Fibroblast of skin of abdomen (primary cell): Measurements from ENCODE around the gene ZFYVE27.
A peak's percentile ranks its signal among the peaks of the same experiment; 100 is the strongest.

Experiments used
- DNase-seq: peaks from one replicate; pipeline ENCODE4 v3.0.0-alpha.2; 2013

ZFYVE27 gene

DNA sequence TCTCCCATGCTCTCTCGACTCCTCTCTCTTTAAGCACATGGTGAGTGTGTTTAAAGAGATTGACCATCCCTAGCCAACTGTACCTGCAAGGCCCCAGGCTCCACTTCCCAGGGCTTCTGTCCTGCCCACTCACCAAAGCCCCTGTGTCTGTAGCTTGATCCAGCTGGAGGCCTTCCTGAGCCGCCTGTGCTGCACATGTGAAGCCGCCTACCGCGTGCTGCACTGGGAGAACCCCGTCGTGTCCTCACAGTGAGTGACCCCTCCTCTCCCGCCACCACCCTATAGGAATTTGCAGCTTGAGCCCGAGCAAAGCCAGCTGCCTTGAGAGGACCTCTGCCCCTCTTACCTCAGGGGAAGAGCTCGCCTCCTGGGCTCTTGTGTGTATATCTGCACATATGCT, 11.2 kb downstream of the ZFYVE27 start:
- no peak for DNase-seq

DNA sequence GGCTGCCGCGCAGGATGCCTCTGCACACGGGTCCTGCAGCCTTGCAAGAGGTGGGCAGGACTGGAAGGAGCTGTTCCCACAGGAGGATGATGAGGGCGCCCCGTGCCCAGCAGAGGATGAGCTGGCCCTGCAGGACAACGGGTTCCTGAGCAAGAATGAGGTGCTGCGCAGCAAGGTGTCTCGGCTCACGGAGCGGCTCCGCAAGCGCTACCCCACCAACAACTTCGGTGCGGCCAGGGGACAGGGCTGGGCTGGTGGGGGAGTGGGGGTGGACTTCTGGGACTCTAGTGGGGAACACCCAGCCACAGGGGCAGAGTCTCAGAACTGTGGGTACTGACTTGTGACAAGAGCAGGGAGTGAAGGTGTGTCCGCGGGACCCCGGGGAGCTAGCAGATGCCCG, 16.0 kb downstream of the ZFYVE27 start:
- DNase-seq: no peak

DNA sequence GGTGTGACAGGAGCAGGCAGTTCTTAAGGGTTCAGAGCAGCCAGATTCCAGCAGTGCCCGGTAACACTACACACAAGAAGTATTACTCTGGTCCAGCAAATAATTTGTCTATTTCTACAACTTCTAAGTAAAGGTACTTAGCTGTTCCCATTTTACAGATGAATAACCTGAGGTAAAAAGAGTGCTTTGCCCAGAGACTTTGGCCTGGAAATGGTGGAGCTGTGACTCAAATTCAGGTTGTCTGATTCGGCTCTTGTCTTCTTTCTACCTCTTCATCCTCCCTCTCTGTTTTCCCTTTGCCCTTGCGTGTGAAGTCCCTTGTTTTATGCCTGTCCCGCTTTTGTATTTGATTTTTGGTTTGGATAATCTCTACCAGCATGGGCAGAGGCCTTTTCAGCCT, 17.8 kb downstream of the ZFYVE27 start:
- DNase-seq: no peak

DNA sequence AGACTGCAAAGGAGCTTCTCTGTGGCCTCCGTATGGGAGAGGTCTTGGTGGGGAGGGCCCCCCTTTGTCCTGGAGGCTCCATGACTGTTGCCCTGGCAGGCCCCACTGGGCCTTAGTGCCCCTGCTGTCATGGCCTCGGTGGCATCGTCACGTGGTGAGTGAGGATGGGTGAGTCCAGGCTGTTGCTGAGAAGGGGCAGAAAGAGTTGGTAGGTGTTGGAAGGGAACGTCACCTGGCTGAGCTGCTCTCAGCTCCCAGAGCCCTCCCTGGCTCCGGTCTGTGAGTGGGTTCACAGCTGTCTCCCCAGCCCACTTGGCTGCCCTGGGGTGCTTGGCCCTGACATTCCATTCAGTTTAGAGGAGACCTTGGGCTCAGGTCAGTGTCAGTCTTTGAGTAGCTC, 18.8 kb downstream of the ZFYVE27 start:
- no peak for DNase-seq

DNA sequence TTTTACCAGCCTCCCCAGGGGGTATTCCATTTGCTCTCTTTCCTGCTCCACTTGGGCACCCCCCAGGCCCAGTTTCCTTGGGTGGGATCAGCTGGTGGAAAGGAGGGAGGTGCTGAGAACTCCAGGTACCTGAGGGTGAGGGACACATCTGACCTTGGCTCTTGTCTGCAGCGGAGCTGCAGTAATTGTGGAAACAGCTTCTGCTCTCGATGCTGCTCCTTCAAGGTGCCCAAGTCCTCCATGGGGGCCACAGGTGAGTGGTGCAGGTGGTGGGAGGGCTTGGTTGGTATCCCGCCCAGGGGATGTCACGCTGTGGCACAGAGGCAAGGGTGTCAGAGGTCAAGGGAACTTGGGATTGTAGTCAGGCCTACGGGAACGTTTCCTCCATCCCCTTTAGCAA, 20.5 kb downstream of the ZFYVE27 start:
- DNase-seq: no peak

DNA sequence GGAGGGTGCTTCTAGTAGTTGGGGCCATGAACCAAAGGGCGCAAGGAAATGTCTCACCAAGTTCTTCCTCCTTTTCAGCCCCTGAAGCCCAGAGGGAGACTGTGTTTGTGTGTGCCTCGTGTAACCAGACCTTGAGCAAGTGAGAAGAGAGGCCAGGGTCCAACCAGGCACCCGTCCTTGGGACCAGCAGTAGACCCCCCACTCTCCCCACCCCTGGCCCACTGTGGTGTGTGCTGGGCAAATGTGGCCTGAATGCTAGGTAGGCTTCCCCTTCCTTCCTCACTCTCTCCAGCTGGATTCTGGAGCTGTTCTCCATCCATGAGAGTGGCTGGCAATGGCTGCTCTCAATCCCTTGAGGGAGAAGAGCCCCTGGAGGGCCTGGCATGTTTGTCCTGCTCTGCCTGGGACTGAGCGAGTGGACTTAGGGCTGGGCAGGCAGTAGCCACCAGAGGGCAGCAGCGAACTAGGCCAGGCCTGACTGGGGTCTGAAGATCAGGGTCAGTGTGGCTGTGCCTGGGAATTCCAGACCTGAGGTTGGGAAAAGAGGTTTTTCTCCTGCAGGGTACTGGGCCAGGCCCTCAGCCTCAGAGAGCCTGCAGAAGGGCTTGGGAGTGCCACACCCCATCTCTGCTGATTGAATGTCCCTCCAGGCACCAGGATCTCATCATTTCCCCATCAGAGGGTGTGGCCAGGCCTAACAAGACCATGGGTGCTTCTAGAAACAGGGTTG, 22.4 kb downstream of the ZFYVE27 start:
- DNase-seq: peak; percentile 34

DNA sequence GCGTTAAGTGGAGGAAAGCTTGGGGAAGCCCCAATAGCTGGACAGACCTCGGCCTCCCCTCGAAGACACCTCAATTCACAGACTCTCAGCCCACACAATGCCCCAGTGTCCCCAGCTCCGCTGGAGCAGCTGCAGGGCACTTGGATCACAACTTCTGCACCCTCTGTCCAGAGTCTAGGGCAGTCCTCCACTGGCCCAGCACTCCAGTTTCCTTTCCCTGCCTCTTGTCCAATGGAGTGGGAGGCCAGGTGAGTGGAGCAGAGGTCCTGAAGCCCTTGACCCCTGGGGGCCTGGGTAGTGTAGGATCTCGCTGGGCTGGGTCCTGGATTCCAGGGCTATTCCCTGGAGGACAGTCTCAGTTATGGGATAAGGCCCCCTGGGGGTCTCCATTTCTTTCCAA, 23.0 kb downstream of the ZFYVE27 start:
- DNase-seq: no peak

DNA sequence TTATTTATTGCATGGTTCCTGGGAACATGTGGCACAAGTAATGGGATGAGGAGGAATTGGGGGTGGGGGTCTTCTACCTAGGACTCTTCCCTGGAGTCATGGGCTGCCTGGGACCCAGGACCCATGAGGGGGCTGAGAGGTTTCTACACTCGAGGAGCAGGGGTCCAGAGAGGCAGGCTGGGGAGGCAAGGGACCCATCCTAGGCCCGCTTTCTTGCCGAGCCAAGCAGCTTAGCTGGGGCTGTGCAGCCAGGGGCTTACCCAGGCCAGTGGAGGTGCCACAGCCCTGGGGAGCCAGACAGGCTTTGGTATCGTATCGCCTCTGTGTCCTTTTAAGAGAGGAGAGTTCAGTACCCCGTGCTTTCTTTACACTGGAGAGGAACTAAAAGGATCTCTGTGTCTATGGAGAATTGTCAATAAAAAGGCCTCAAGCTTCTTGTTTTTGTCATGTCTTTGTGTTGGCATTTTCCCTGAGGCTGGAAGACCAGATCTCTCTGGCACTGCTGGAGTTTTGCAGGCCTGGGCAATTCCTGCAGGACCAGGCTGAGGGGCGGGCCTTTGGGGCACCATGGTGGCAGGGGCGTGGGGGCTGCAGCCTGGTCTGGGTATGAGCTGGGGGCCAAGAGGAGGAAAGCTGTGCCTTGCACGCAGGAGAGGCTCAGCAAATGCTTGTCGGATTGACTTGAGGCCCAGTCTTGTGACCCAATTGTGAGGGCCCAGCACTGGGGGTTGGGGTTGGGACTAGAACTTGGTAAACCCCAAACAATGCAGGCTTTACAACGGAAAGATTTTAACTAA, 23.7 kb downstream of the ZFYVE27 start:
- no peak for DNase-seq

DNA sequence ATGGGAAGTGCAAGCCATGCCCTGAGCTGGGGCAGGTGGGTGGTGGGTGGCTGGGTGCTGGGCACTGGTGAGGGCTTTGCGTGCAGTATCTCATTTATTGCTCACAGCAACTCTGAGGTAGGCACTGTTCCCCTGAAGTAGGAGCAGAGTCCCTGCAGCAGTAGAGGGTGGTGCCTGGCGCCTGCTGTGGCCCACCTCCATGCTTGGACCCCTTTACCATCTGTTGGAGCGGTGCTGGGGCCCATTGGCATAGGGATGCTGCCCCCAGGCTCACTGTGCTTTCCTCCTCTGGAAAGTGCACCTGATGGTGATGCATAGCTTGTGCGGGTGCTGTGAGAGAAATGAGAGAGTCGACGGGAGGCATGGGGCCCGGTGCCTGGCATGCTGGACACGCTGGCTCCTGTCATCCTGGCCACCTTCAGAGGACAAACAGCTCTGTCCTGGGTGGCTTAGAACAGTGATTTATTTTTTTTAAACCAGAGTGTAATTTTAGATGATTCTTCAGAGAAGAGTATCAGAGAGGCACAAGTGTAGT, 24.5 kb downstream of the ZFYVE27 start:
- DNase-seq: no peak

DNA sequence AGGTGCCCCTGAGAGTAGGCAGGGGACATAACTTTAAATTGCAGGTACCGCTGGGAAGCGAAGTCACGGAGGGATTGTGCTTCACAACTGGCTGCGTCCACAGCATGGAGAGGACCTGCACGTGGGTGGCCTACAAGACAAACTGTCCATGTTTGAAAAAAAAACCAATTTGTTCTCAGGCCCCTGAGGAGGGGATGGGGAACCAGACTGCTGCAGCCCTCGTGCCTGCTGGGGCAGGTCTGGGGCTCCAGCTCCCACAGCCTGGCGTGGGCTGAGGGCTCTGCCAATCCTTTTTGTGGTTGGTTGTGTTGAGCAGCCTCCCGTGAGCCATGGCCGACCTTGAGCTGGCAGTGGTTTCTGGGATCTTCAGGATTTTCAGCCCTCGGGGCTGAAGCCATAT, 25.1 kb downstream of the ZFYVE27 start:
- DNase-seq: no peak

DNA sequence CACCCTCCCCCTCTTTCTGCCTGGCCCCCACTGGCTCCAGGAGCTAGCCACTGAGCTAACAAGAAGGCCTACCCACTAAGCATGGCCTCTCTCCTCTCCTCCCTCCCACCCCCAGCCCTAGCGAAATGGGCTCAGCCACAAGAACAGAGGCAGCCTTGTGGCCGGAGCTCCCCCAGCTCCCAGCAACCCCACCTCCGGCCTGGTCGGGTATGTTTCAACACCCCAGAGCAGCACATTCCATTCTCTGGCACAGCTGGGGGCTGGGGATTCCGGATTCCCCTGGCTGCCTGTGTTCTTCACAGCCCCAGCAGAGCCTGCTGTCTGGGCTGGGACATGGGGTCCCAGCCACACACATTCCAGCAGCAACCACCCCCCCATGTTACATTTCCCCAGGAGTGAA, 25.9 kb downstream of the ZFYVE27 start:
- peak; percentile 22 for DNase-seq

DNA sequence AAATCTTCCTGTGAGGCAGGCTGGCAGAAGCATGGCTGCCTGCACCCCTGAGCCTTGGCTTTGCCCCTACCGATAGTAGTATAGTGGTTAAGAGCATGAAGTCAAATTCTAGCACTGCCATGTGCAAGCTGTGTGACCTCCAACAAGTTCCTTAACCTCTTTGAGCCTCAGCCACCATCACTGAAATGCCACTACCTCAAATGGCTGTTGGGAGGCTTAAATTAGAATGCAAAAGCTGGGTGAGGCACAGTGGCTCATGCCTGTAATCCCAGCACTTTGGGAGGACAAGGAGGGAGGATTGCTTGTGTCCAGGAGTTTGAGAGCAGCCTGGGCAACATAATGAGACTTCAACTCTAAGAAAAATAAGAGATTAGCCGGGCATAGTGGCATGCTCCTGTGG, 26.5 kb downstream of the ZFYVE27 start:
- no peak for DNase-seq

DNA sequence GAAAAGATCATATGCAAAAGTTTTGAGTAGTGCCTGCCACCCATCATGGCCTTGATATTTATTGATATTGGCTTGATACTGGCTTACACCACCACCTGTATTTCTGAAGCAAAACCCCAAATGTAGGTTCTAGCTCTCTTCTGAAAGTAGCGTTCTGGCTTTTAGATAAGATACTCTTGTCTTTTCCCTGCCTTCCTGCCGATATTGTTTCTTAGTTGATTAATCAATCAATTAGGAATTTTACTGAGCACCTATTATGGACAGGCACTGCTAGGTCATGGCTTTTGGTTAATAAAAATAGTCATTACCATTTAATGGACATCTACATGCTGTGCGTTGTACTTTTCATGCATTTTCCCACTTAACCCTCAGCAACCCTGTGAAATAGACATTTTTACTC, 27.0 kb downstream of the ZFYVE27 start:
- DNase-seq: no peak

DNA sequence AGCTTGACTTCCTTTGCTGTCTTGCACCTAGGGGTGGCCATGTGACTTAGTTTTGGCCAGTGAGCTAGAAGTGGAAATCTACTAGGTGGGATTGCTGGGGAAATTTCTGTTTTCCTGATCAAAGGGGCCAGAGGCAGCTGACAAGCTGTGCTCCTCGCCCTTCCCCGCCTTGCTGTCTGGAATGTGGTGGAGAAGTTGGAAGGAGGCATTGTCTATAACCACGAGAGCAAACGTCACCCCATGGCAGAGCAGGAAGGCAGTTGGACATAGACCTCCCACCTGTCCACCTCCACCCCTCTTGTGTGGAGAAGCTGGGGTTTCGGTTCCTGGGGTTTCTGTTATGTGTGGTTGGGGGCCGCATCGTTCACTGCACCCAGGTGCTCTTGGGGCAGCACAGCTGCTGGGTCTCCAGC, 27.6 kb downstream of the ZFYVE27 start:
- no peak for DNase-seq

DNA sequence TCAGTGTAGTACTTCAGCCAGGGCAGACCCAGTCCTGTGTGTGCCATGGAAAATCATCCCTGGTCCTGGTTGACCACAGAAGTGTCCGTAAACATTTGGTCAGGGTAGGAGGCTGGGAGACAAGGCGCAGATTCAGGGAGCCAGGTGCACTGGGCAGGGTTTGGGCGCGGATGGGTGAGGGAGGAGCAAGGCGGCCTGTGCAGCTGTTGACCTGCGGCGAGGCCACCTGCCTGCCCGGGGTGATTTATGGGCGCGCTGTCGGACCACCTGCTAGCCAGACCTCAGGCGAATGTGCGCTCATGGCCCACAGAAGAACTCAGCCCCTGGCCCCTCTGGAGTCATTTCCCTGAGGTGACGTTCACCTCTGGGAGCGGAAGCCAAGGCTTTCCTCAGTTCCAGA, 28.3 kb downstream of the ZFYVE27 start:
- DNase-seq: no peak

DNA sequence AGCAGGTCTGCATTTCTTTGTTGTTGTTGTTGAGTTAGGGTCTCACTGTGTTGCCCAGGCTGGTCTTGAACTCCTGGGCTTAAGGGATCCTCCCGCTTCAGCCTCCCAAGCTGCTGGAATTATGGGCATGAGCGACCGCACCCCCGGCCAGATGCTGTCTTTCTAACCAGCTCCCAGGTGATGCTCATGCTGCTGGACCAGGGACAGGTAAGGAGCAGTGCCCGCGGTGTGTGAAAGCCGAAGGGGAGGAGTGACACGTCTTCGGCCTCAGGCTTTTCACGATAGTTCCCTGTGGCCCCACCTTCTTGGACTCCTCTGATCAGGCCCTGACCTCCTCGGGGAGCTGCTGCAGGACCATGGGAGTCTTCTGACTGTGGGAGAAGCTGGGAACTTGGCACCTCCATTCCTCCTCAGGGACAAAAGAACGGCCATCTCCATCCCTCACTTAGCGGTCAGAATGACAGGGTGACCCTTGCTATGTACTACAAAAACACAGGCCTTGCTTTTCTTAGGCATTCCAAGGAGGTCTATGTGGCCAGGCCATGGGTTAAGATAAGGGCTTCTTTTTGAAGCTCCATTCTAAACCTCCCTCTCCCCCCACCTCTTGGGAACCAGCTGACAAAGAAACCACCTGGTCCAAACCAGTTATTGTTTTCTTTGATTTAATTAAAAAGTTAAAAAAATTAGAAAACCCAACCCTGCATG, 29.3 kb downstream of the ZFYVE27 start:
- DNase-seq: no peak

DNA sequence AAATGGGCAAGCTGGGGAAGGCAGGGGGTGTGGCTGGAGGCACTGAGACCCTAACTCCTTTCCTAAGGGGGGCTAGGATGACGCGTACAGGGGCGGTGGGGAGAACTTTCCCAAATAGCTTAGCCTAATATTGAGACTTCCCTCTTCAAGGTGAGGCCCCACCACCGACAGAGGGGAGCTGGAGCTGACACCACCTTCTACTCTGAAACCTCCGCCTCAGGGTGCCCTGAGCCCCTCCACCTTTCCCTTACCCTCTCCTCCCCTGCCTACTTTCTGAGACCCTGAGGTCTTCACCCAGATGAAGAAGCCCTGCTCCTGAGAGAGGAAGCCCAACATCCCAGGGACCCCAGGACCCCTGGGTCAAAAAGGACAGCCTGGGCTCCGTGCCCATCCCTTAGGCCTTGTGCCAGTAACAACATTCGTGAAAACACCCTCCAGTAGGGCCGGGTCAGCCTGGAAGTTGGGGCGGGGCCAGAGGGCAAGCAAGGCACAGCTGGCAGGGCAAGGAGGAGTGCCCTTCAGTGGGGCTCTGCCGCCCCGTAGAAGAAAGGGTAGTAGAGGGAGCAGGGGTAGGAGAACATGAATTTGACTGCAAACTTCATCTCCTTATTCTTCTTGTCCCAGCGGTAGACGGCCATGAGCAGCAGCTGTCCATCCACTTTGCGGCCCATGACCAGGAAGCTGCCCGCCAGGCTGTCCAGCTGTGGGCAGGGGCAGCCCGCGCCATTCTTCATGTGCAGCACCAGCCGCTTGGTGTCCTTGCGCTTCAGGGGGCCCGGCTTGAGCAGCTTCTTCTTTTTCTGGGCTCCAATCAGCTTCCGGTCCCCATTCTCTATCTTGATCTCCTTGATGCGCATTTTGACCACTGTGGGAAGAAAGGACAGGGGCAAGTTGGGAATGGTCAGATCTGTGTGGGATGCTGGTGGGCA, 30.3 kb downstream of the ZFYVE27 start:
- no peak for DNase-seq

DNA sequence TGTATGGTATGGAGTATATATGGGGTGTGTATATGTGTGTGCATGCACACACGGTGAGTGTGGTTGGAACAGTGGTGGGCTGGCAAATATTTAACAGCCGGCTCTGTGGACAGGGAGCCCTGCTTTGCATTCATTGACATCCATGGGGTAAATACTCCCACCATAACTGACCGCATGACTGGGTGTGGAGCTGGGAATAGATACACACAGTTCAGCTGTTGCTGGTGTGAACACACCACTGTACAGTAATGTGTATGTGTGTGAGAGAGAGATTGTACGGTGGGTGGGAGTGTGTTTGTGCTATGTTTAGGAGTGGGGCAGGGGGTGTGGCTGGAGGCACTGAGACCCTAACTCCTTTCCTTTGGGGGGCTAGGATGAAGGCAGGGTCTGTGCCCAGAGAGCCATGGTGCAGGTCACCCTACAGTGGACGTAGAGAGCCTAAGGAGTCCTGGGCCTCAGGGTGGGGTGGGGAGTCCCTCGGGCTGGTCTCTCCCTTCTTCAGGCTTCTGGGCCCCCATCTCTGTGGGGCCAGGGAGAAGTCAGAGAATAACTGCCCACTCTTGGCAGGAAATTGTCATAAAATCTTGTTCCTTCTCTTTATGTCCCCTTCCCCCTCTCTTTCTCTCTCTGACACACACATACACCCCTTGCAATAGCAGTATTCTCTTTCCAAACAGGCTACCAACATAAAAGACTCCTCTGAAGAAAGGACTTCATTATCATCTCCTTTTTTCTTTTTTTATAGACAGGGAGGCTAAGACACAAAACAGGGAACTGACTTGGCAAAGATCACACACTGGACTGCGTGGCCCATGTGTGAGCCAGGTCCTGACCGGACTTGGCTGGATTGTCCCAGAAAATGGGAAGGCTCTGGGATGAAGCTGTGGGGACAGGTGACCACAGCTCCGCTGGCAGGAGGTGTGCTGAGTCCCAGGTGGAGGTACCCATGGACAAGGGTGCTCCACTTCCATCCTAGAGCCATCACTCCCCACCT, 31.7 kb downstream of the ZFYVE27 start:
- DNase-seq: no peak

DNA sequence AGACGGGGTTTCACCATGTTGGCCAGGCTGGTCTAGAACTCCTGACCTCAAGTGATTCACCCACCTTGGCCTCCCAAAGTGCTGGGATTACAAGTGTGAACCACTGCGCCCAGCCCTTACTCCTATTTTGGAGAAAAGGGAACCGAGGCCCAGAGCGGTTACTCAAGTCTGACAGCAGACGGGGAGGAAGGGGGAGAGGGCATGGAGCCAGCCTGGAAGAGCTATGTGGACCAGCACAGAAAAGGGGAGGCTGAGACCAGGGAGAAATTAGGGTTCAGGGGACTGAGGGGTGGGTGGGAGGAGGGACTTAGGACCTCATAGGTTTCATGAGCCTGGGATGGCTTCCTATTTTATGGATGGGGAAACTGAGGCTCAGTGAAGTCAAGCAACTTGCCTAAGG, 33.3 kb downstream of the ZFYVE27 start:
- DNase-seq: no peak

DNA sequence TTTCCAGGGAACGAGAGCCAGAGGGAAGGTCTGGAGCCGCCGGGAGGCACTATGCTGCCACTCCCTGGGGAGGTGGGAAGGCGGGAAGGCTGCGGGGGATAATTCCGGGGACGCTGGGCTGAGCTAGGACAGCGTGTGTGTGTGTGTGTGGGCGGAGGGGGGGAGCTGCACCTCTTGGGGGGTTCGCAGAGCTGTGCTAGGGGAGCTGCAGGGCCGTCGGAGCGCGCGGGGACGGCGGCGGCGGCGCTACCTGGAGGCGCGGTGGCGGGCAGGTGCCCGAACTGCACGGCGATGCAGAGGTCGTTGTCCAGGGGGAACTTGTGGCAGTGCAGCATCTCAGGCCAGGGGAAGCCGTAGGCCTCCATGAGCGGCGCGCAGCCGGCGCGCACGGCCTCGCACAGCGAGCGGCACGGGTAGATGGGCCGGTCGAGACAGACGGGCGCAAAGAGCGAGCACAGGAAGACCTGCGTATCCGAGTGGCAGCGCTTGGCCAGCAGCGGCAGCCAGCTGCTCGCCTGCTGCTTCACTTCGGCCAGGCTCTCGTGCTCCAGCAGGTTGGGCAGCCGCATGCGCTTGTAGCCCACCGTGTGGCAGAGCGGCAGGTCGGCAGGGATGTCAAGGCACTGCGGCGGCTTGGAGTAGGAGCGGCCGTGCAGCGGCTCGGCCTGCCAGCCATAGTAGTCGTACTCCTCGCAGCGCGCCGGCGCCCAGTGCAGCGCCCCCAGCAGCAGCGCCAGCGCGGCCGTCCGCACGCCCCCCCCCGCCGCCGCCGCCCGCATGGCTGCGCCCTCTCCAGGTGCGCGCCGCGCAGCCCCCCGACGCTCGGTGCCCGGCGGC, 34.3 kb downstream of the ZFYVE27 start:
- no peak for DNase-seq
